Measurements from ENCODE around the gene CBY1. TPM values are rescaled to one million over a fixed set of nuclear protein-coding genes. Genes with fewer than 3 reads are reported as not detected.

The CBY1 gene
- total RNA-seq, 4 donors from 2014 or later = 13.6 to 26.0 (median 23.0) TPM

DNA sequence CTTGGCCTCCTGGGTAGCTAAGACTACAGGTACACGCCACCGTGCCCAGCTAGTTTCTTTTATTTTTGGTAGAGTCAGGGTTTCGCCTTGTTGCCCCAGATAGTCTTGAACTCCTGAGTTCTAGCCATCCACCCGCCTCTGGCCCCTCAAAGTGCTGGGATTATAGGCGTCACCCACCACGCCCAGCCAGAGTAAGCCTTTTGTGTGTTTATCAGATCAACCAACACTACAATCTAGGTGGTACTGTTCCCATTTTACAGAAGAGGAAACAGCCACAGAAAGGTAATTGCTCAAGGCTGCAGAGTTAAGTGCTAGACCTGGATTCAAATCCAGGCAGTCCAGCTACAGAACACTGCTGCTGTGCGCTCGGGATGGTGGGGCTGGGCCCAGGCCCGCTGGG, 28.5 kb downstream of the CBY1 start:
- H3K27me3 ChIP-seq = no peaks in the 10 kb centered on the region
- peaks cover 41 to 54% of the 10 kb centered on the region in 2 donors for H3K36me3 ChIP-seq
- peaks cover 7 to 11% of the 10 kb centered on the region in 2 donors for H3K4me1 ChIP-seq
- no peak overlapping the region for H3K4me3 ChIP-seq (replicated peaks in 1 of 3)
- intact Hi-C loops (cut with DNase I) = no loop called here
- H3K27ac ChIP-seq = no peak overlapping the region
- TF ChIP-seq POLR2A (IDR thresholded peaks at IDR 0.05) = no peak
- TF ChIP-seq CTCF (IDR thresholded peaks at IDR 0.05) = no peak
- DNase-seq = no peak
- no peaks in the 10 kb centered on the region for H3K9me3 ChIP-seq
- 91 to 92% methylated on average over 9 of the region's 9 CpGs for WGBS, 2 donors

DNA sequence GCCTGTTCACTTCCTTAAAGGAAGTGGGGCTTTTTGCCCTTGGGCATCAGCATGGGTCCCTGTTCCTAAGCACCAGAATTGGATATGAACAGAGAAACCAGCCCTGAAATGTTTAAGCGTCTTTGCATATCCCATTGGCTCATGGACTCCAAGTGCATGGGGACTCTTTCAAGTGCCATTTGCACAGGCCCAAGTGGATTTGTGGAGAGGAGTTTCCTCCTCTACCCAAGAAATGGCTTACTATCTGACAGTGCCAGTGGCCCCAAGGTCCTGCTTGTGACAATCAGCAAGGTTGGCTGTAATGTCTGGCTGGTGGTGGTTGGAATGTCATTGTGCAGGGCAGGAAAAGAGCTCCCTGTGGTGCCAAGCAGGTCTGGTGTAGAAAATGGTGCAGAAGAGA, 29.3 kb downstream of the CBY1 start:
- no peak overlapping the region for H3K27ac ChIP-seq
- no peaks in the 10 kb centered on the region for H3K9me3 ChIP-seq
- no peak for DNase-seq
- H3K27me3 ChIP-seq = no peaks in the 10 kb centered on the region
- intact Hi-C loops (cut with DNase I) = no loop called here
- no peak overlapping the region for H3K4me3 ChIP-seq (replicated peaks in 1 of 3)
- peaks cover 41 to 54% of the 10 kb centered on the region in 2 donors for H3K36me3 ChIP-seq
- 100% methylated on average over 1 of the region's 1 CpG for WGBS, 2 donors
- TF ChIP-seq POLR2A (IDR thresholded peaks at IDR 0.05) (no peak), CTCF (IDR thresholded peaks at IDR 0.05) (no peak)
- H3K4me1 ChIP-seq = peaks cover 7 to 11% of the 10 kb centered on the region in 2 donors

DNA sequence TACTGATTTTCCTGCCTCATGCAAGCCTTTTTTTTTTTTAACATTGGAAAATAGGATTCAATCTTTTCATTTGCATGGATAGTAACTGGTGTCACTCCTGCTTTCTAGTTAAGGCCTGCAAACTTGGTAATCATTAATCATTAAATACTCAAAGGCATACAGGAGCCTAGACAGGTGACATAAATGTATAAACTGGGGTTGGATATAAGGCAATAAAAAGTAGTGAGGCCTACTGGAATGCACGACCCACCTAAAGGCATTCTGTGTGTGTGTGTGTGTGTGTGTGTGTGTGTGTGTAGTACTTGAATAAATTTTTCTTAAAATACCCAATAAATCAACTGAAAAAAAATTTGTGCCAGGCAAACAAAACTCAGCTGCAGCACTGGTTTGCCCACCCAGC, 33.2 kb downstream of the CBY1 start:
- no peak for DNase-seq
- no peak for TF ChIP-seq POLR2A (IDR thresholded peaks at IDR 0.05)
- no peak for TF ChIP-seq CTCF (IDR thresholded peaks at IDR 0.05)
- Histone ChIP-seq H3K9me3 (no peaks in the 10 kb centered on the region), H3K4me3 (replicated peaks in 1 of 3) (no peak overlapping the region), H3K27ac (no peak overlapping the region), H3K27me3 (no peaks in the 10 kb centered on the region), H3K36me3 (peaks cover 31 to 44% of the 10 kb centered on the region in 2 donors), H3K4me1 (no peaks in the 10 kb centered on the region)
- WGBS, 2 donors = 70 to 73% methylated on average over 1 of the region's 1 CpG
- intact Hi-C loops (cut with DNase I) = no loop called here

- intact Hi-C loops (cut with DNase I) = no loop called here
- peaks cover 0 to 6% of the 10 kb centered on the region in 2 donors for H3K36me3 ChIP-seq
- H3K27me3 ChIP-seq = no peaks in the 10 kb centered on the region
- H3K4me3 ChIP-seq (replicated peaks in 1 of 3) = no peak overlapping the region
- H3K27ac ChIP-seq = no peak overlapping the region
- WGBS, 2 donors = 86 to 91% methylated on average over 2 of the region's 2 CpGs
- H3K4me1 ChIP-seq = peaks cover 34 to 38% of the 10 kb centered on the region in 2 donors
- no peak for TF ChIP-seq CTCF (IDR thresholded peaks at IDR 0.05)
- no peak for TF ChIP-seq POLR2A (IDR thresholded peaks at IDR 0.05)
- no peaks in the 10 kb centered on the region for H3K9me3 ChIP-seq
- DNase-seq = no peak
These were observed 37.6 kb downstream of the CBY1 start for GRCh38 chr22:38694049-38694448.

DNA sequence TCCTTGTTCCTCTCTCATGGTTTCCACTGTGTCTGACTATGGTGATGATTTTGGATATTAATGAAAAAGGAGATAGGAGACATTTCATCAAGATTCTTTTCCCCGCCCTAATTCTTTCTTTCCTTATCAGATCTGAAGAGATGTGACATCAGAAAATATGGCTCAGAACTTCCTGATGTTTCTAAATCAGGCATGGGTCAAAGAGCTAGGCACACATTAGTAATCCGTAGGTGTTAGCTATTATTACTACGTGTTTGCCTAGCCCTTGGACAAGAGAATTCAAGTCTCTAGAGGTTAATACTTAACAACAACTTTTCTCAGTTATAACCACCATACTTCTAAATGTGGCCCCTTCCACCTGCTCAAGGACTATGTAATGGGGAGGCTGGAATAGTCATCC, 38.5 kb downstream of the CBY1 start:
- no peaks in the 10 kb centered on the region for H3K9me3 ChIP-seq

More for the DNA sequence above, 38.5 kb downstream of the CBY1 start:
- Histone ChIP-seq H3K4me1 (peaks cover 43 to 46% of the 10 kb centered on the region in 2 donors), H3K4me3 (replicated peaks in 1 of 3) (no peak overlapping the region), H3K27me3 (no peaks in the 10 kb centered on the region), H3K27ac (peak overlapping the region in 1 of 3 donors; percentile 99), H3K36me3 (no peaks in the 10 kb centered on the region)
- 76 to 85% methylated on average over 3 of the region's 3 CpGs for WGBS, 2 donors
- intact Hi-C loops (cut with DNase I) = no loop called here
- TF ChIP-seq CTCF (IDR thresholded peaks at IDR 0.05) (no peak), POLR2A (IDR thresholded peaks at IDR 0.05) (no peak)
- DNase-seq = no peak
